Effector memory CD8-positive, alpha-beta T cell (primary cell): ENCODE results near the gene SLC25A13.

Experiments used
- ATAC-seq: fragments of 150-1000 bp; cut with Tn5 transposase; replicated peaks from 2 replicates; pipeline ENCODE4 v1.10.0; 2021; ENCODE audit warnings: mild to moderate bottlenecking, moderate library complexity
- DNase-seq, 3 experiments: peaks; one replicate each; pipeline ENCODE4 v3.0.0; 2021
- H3K27ac Mint-ChIP-seq, 2 donors: one replicate each; pipeline ENCODE4 v1.8.0; 2022; ENCODE audit warnings: mild to moderate bottlenecking in 2 of 2, mixed read lengths in 2 of 2, moderate library complexity in 2 of 2
- H3K27me3 Mint-ChIP-seq, 2 donors: one replicate each; pipeline ENCODE4 v1.8.0; 2022; ENCODE audit warnings: mixed read lengths in 2 of 2
- H3K36me3 Mint-ChIP-seq: one replicate; pipeline ENCODE4 v1.8.0; 2022; ENCODE audit warnings: mild to moderate bottlenecking, moderate library complexity, mixed read lengths; ENCODE audit not compliant: insufficient read depth
- H3K4me1 Mint-ChIP-seq, 2 donors: one replicate each; pipeline ENCODE4 v1.8.0; 2022; ENCODE audit warnings: low read depth in 2 of 2, mixed read lengths in 2 of 2
- H3K4me3 Mint-ChIP-seq, 2 donors: one replicate each; pipeline ENCODE4 v1.8.0; 2022; ENCODE audit warnings: mild to moderate bottlenecking in 2 of 2, mixed read lengths in 2 of 2, moderate library complexity in 2 of 2
- H3K9me3 Mint-ChIP-seq, 2 donors: one replicate each; pipeline ENCODE4 v1.8.0; 2022; ENCODE audit warnings: mixed read lengths in 2 of 2

The SLC25A13 gene

GRCh38 chr7:96238976-96239766, 82.7 kb downstream of the SLC25A13 start:
- no peak overlapping the region for H3K4me3 Mint-ChIP-seq
- no peaks in the 10 kb centered on the region for H3K36me3 Mint-ChIP-seq
- no peak for ATAC-seq
- DNase-seq = no peak
- H3K9me3 Mint-ChIP-seq = no peaks in the 10 kb centered on the region
- H3K27me3 Mint-ChIP-seq = no peaks in the 10 kb centered on the region
- H3K4me1 Mint-ChIP-seq = peaks cover 11 to 20% of the 10 kb centered on the region in 2 donors
- H3K27ac Mint-ChIP-seq = no peak overlapping the region

- H3K27ac Mint-ChIP-seq = no peak overlapping the region
These were observed 83.4 kb downstream of the SLC25A13 start for GRCh38 chr7:96238474-96238873.

GRCh38 chr7:96237040-96237439, 84.9 kb downstream of the SLC25A13 start:
- no peaks in the 10 kb centered on the region for H3K36me3 Mint-ChIP-seq
- H3K4me3 Mint-ChIP-seq = no peak overlapping the region
- ATAC-seq (no peak), DNase-seq (no peak)
- no peaks in the 10 kb centered on the region for H3K27me3 Mint-ChIP-seq
- peaks cover 4 to 5% of the 10 kb centered on the region in 2 donors for H3K4me1 Mint-ChIP-seq
- H3K9me3 Mint-ChIP-seq = no peaks in the 10 kb centered on the region
- no peak overlapping the region for H3K27ac Mint-ChIP-seq

More at GRCh38 chr7:96238474-96238873, 83.4 kb downstream of the SLC25A13 start:
- Mint-ChIP-seq H3K4me1 (peaks cover 11 to 17% of the 10 kb centered on the region in 2 donors), H3K9me3 (no peaks in the 10 kb centered on the region), H3K27me3 (no peaks in the 10 kb centered on the region), H3K36me3 (no peaks in the 10 kb centered on the region), H3K4me3 (no peak overlapping the region)
- DNase-seq (no peak), ATAC-seq (no peak)

- DNase-seq (no peak), ATAC-seq (no peak)
- Mint-ChIP-seq H3K27ac (no peak overlapping the region), H3K4me1 (peaks cover 0 to 5% of the 10 kb centered on the region in 2 donors), H3K36me3 (no peaks in the 10 kb centered on the region), H3K4me3 (no peak overlapping the region), H3K27me3 (no peaks in the 10 kb centered on the region), H3K9me3 (no peaks in the 10 kb centered on the region)
These were observed 85.5 kb downstream of the SLC25A13 start for GRCh38 chr7:96236198-96237039.

GRCh38 chr7:96235281-96235680, 86.6 kb downstream of the SLC25A13 start:
- Mint-ChIP-seq H3K27me3 (no peaks in the 10 kb centered on the region), H3K9me3 (no peaks in the 10 kb centered on the region), H3K4me3 (no peak overlapping the region), H3K36me3 (no peaks in the 10 kb centered on the region), H3K27ac (peak overlapping the region in 1 of 2 donors; percentile 74), H3K4me1 (peaks cover 0 to 5% of the 10 kb centered on the region in 2 donors)
- DNase-seq (no peak), ATAC-seq (no peak)

GRCh38 chr7:96233528-96234154, 88.3 kb downstream of the SLC25A13 start:
- no peak for ATAC-seq
- Mint-ChIP-seq H3K9me3 (no peaks in the 10 kb centered on the region), H3K27ac (no peak overlapping the region), H3K36me3 (no peaks in the 10 kb centered on the region), H3K27me3 (no peaks in the 10 kb centered on the region), H3K4me1 (peaks cover 0 to 5% of the 10 kb centered on the region in 2 donors), H3K4me3 (no peak overlapping the region)
- no peak for DNase-seq

GRCh38 chr7:96233084-96233483, 88.8 kb downstream of the SLC25A13 start:
- H3K4me3 Mint-ChIP-seq = no peak overlapping the region
- DNase-seq (no peak), ATAC-seq (no peak)
- H3K4me1 Mint-ChIP-seq = peaks cover 0 to 5% of the 10 kb centered on the region in 2 donors
- H3K27me3 Mint-ChIP-seq = no peaks in the 10 kb centered on the region
- no peaks in the 10 kb centered on the region for H3K36me3 Mint-ChIP-seq
- H3K27ac Mint-ChIP-seq = no peak overlapping the region
- H3K9me3 Mint-ChIP-seq = no peaks in the 10 kb centered on the region

- no peak for DNase-seq
- Mint-ChIP-seq H3K4me1 (no peaks in the 10 kb centered on the region), H3K36me3 (no peaks in the 10 kb centered on the region), H3K27me3 (no peaks in the 10 kb centered on the region), H3K4me3 (no peak overlapping the region), H3K27ac (no peak overlapping the region), H3K9me3 (no peaks in the 10 kb centered on the region)
- no peak for ATAC-seq
These were observed 93.1 kb downstream of the SLC25A13 start for GRCh38 chr7:96228760-96229159.

- ATAC-seq (no peak), DNase-seq (no peak)
- Mint-ChIP-seq H3K4me1 (peaks cover 0 to 4% of the 10 kb centered on the region in 2 donors), H3K4me3 (no peak overlapping the region), H3K36me3 (no peaks in the 10 kb centered on the region), H3K27ac (peak overlapping the region in 1 of 2 donors; percentile 6), H3K27me3 (no peaks in the 10 kb centered on the region), H3K9me3 (no peaks in the 10 kb centered on the region)
These were observed 96.6 kb downstream of the SLC25A13 start for GRCh38 chr7:96225251-96225650.

- Mint-ChIP-seq H3K9me3 (no peaks in the 10 kb centered on the region), H3K4me1 (peaks cover 0 to 4% of the 10 kb centered on the region in 2 donors), H3K27ac (no peak overlapping the region), H3K27me3 (no peaks in the 10 kb centered on the region), H3K4me3 (no peak overlapping the region), H3K36me3 (no peaks in the 10 kb centered on the region)
- no peak for ATAC-seq
- DNase-seq = no peak
These were observed 97.2 kb downstream of the SLC25A13 start for GRCh38 chr7:96224685-96225084.

- peaks cover 0 to 4% of the 10 kb centered on the region in 2 donors for H3K4me1 Mint-ChIP-seq
- ATAC-seq = no peak
- H3K27me3 Mint-ChIP-seq = no peaks in the 10 kb centered on the region
- no peak overlapping the region for H3K27ac Mint-ChIP-seq
- no peaks in the 10 kb centered on the region for H3K36me3 Mint-ChIP-seq
- no peaks in the 10 kb centered on the region for H3K9me3 Mint-ChIP-seq
- H3K4me3 Mint-ChIP-seq = no peak overlapping the region
- no peak for DNase-seq
These were observed 97.8 kb downstream of the SLC25A13 start for GRCh38 chr7:96224073-96224472.

- no peaks in the 10 kb centered on the region for H3K9me3 Mint-ChIP-seq
- no peak for ATAC-seq
- no peak overlapping the region for H3K27ac Mint-ChIP-seq
- no peaks in the 10 kb centered on the region for H3K27me3 Mint-ChIP-seq
- H3K4me3 Mint-ChIP-seq = no peak overlapping the region
- no peaks in the 10 kb centered on the region for H3K36me3 Mint-ChIP-seq
- peaks cover 0 to 4% of the 10 kb centered on the region in 2 donors for H3K4me1 Mint-ChIP-seq
- no peak for DNase-seq
These were observed 100.0 kb downstream of the SLC25A13 start for GRCh38 chr7:96221888-96222287.

GRCh38 chr7:96219378-96220130, 102.3 kb downstream of the SLC25A13 start:
- Mint-ChIP-seq H3K36me3 (no peaks in the 10 kb centered on the region), H3K4me3 (no peak overlapping the region), H3K4me1 (peaks cover 0 to 4% of the 10 kb centered on the region in 2 donors), H3K27ac (peak overlapping the region in 1 of 2 donors; percentile 35), H3K27me3 (no peaks in the 10 kb centered on the region), H3K9me3 (no peaks in the 10 kb centered on the region)
- no peak for DNase-seq
- no peak for ATAC-seq
